WTC11 (cell line): ENCODE measurements around the gene CXorf65. TPM values are rescaled to one million over a fixed set of nuclear protein-coding genes. Genes with fewer than 3 reads are reported as not detected.

Experiments used
- ATAC-seq: fragments of 200-7000 bp; cut with Tn5 transposase; 2 replicates; pipeline ENCODE4 v1.10.0; 2021; ENCODE audit warnings: mild to moderate bottlenecking, moderate library complexity
- CTCF ChIA-PET: fragments of 300-600 bp; sonication (Branson Sonifier 250); formaldehyde crosslinking; loops from one replicate; lab custom pipeline; 2021; ENCODE audit warnings: antibody characterized with exemption; lab: Charles Lee
- POLR2A ChIA-PET: fragments of 350-600 bp; sonication (Branson Sonifier 250); formaldehyde crosslinking; loops from one replicate; lab custom pipeline; 2021; ENCODE audit warnings: antibody characterized with exemption; lab: Charles Lee
- DNase-seq: peaks from one replicate; pipeline ENCODE4 v3.0.0; 2021; ENCODE audit warnings: low spot score
- H3K27ac Mint-ChIP-seq: 2 replicates; pipeline ENCODE4 v1.8.0; 2021; ENCODE audit warnings: mixed read lengths
- H3K27me3 Mint-ChIP-seq: 2 replicates; pipeline ENCODE4 v1.8.0; 2021; ENCODE audit warnings: low read depth, mild to moderate bottlenecking, moderate library complexity, mixed read lengths
- H3K36me3 Mint-ChIP-seq: 2 replicates; pipeline ENCODE4 v1.8.0; 2021; ENCODE audit warnings: mixed read lengths
- H3K4me1 Mint-ChIP-seq: 2 replicates; pipeline ENCODE4 v1.8.0; 2022; ENCODE audit warnings: mixed read lengths
- H3K4me3 Mint-ChIP-seq: 2 replicates; pipeline ENCODE4 v1.8.0; 2021; ENCODE audit warnings: mild to moderate bottlenecking, moderate library complexity, mixed read lengths
- H3K9me3 Mint-ChIP-seq: 2 replicates; pipeline ENCODE4 v1.8.0; 2021; ENCODE audit warnings: mixed read lengths
- ATF6 ChIP-seq: sonication (generic); formaldehyde crosslinking; IDR thresholded peaks from 2 replicates; pipeline ENCODE4 v1.8.1; 2023; ENCODE audit warnings: mild to moderate bottlenecking, missing genetic modification reagents
- CREB1 ChIP-seq: sonication (generic); formaldehyde crosslinking; IDR thresholded peaks from 2 replicates; pipeline ENCODE4 v1.8.0; 2023; ENCODE audit warnings: mild to moderate bottlenecking, missing genetic modification reagents
- CTCF ChIP-seq: fragments of 200-600 bp; IDR thresholded peaks from 2 replicates; pipeline ENCODE4 v1.8.0; 2022; ENCODE audit warnings: antibody characterized with exemption
- ELF4 ChIP-seq: sonication (generic); formaldehyde crosslinking; IDR thresholded peaks from 2 replicates; pipeline ENCODE4 v1.8.1; 2022; ENCODE audit warnings: low read depth, mild to moderate bottlenecking, moderate library complexity, missing genetic modification reagents
- JUN ChIP-seq: sonication (generic); formaldehyde crosslinking; IDR thresholded peaks from 2 replicates; pipeline ENCODE4 v1.8.0; 2023; ENCODE audit warnings: mild to moderate bottlenecking, missing genetic modification reagents
- MLX ChIP-seq: sonication (generic); formaldehyde crosslinking; IDR thresholded peaks from 2 replicates; pipeline ENCODE4 v1.8.1; 2023; ENCODE audit warnings: mild to moderate bottlenecking, missing genetic modification reagents, moderate library complexity
- NFYB ChIP-seq: sonication (generic); formaldehyde crosslinking; conservative IDR thresholded peaks from 2 replicates; pipeline ENCODE4 v1.8.0; 2022; ENCODE audit warnings: low read depth, missing genetic modification reagents
- OVOL2 ChIP-seq: fragments of 250-450 bp; sonication (Bioruptor Pico); IDR thresholded peaks from 2 replicates; pipeline ENCODE4 v1.9.0; 2021; ENCODE audit warnings: mild to moderate bottlenecking, borderline replicate concordance
- PRDM15 ChIP-seq: sonication (generic); formaldehyde crosslinking; IDR thresholded peaks from 2 replicates; pipeline ENCODE4 v1.8.0; 2022; ENCODE audit warnings: missing genetic modification reagents
- USF1 ChIP-seq: sonication (generic); formaldehyde crosslinking; IDR thresholded peaks from 2 replicates; pipeline ENCODE4 v1.8.0; 2022; ENCODE audit warnings: mild to moderate bottlenecking, missing genetic modification reagents
- ZBTB21 ChIP-seq: sonication (generic); formaldehyde crosslinking; IDR thresholded peaks from 2 replicates; pipeline ENCODE4 v1.8.1; 2023; ENCODE audit warnings: mild to moderate bottlenecking, missing genetic modification reagents, borderline replicate concordance
- ZBTB43 ChIP-seq: sonication (generic); formaldehyde crosslinking; IDR thresholded peaks from 2 replicates; pipeline ENCODE4 v1.8.1; 2023; ENCODE audit warnings: mild to moderate bottlenecking, missing genetic modification reagents
- ZNF121 ChIP-seq: sonication (generic); formaldehyde crosslinking; IDR thresholded peaks from 2 replicates; pipeline ENCODE4 v1.8.0; 2023; ENCODE audit warnings: missing genetic modification reagents
- ZNF423 ChIP-seq: fragments of 250-450 bp; sonication (Bioruptor Pico); IDR thresholded peaks from 2 replicates; pipeline ENCODE4 v2.1.2; 2022; ENCODE audit warnings: mild to moderate bottlenecking, moderate library complexity
- ZNF425 ChIP-seq: fragments of 250-450 bp; sonication (Bioruptor Pico); conservative IDR thresholded peaks from 2 replicates; pipeline ENCODE4 v1.9.0; 2021; ENCODE audit warnings: mild to moderate bottlenecking
- ZNF512 ChIP-seq: sonication (generic); formaldehyde crosslinking; IDR thresholded peaks from 2 replicates; pipeline ENCODE4 v1.8.1; 2022; ENCODE audit warnings: missing genetic modification reagents, borderline replicate concordance
- total RNA-seq: library from RNA; stranded (reverse); gene quantifications from 3 replicates; pipeline ENCODE4 v1.2.3, GENCODE V29; 2021

The CXorf65 gene
- total RNA-seq, 1 experiment from 2014 or later, result not detected

- no peak for TF ChIP-seq ZBTB21 (CRISPR knock-in tag)
- TF ChIP-seq ELF4 (CRISPR knock-in tag), result no peak
- no peak for TF ChIP-seq PRDM15 (CRISPR knock-in tag)
- TF ChIP-seq USF1 (CRISPR knock-in tag), result no peak
- TF ChIP-seq OVOL2 (CRISPR knock-in tag), result no peak
- TF ChIP-seq CREB1 (CRISPR knock-in tag), result no peak
- TF ChIP-seq ZNF423, result no peak
- TF ChIP-seq ZNF121, result no peak
- TF ChIP-seq CTCF, result no peak
- TF ChIP-seq MLX (CRISPR knock-in tag), result no peak
- TF ChIP-seq JUN (CRISPR knock-in tag), result no peak
- no peak for TF ChIP-seq ZBTB43 (CRISPR knock-in tag)
- no peak for TF ChIP-seq ZNF512 (CRISPR knock-in tag)
- no peak for TF ChIP-seq NFYB (CRISPR knock-in tag)
- TF ChIP-seq ZNF425 (CRISPR knock-in tag), result no peak
- TF ChIP-seq ATF6, result no peak
- Mint-ChIP-seq H3K4me3 (no peak overlapping the region), H3K36me3 (no peaks in the 10 kb centered on the region), H3K4me1 (peaks cover 11% of the 10 kb centered on the region), H3K27me3 (no peaks in the 10 kb centered on the region), H3K27ac (no peak overlapping the region), H3K9me3 (no peaks in the 10 kb centered on the region)
- POLR2A ChIA-PET, result no interaction called here
- DNase-seq (no peak), ATAC-seq (no peak)
- CTCF ChIA-PET, result no interaction called here
These were observed 44.8 kb upstream of the CXorf65 start for GRCh38 chrX:71151366-71151765.
